Measurements from ENCODE around the gene HAPLN3. TPM values are rescaled to one million over a fixed set of nuclear protein-coding genes. Genes with fewer than 3 reads are reported as not detected.

HAPLN3 gene
- total RNA-seq, 4 donors from 2014 or later: 4.5 to 7.0 (median 5.1) TPM

DNA sequence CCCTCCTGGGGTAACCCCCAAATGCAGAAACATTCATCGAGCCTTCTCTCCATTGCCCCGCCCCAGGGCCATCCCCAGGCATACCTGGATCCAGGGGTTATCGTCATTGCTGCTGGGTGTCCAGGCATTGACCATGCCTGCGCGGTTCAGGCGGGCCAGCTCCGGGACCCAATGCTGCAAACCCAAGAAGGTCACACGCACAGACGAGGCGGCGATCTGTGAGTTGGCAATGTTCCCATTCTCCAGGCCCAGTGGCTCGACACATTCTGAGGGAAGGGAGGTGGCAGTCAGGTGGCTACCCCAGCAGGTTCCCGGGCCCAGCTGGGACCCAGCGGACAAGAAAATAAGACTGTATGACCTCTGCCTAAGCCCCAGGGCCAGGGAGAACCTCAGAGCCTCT is 11.8 kb upstream of the HAPLN3 start:
- no peak for TF ChIP-seq CTCF (IDR thresholded peaks at IDR 0.05)
- TF ChIP-seq POLR2A (IDR thresholded peaks at IDR 0.05): no peak
- intact Hi-C loops (cut with DNase I; ENCODE audit: low total_unique reads): no loop called here
- WGBS, 2 donors: 84 to 87% methylated on average over 14 of the region's 14 CpGs
- DNase-seq (ENCODE audit: low spot score in 2 of 2): no peak
- no peak overlapping the region for H3K4me3 ChIP-seq (ENCODE audit: low read depth, poor library complexity, severe bottlenecking)

DNA sequence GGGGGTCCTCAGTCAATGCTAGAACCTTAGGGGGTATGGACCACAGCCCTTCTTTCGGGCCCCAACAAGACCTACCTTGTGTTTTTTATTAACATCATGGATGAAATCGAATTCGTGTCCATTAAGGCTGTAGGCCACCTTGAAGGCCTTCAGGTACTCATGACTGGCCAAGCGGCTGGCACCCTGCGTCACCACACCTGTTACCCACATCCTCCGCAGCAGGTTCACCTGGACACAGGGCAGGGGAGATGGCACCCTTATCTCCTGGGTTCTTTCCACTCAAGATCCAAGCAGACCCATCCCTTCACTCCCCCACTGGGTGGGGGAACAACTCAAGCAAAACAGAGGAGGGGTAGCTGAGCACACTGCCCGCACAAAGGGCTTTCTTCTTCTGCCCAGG is 11.2 kb upstream of the HAPLN3 start:
- H3K4me3 ChIP-seq (ENCODE audit: low read depth, poor library complexity, severe bottlenecking): no peak overlapping the region
- intact Hi-C loops (cut with DNase I; ENCODE audit: low total_unique reads): no loop called here
- no peak for TF ChIP-seq POLR2A (IDR thresholded peaks at IDR 0.05)
- TF ChIP-seq CTCF (IDR thresholded peaks at IDR 0.05): no peak
- no peak for DNase-seq (ENCODE audit: low spot score in 2 of 2)
- WGBS, 2 donors: 98 to 99% methylated on average over 7 of the region's 7 CpGs

- no peak overlapping the region for H3K4me3 ChIP-seq (ENCODE audit: low read depth, poor library complexity, severe bottlenecking)
- no peak for DNase-seq (ENCODE audit: low spot score in 2 of 2)
- intact Hi-C loops (cut with DNase I; ENCODE audit: low total_unique reads): no loop called here
- WGBS, 2 donors: 100% methylated on average over 1 of the region's 1 CpG
- TF ChIP-seq POLR2A (IDR thresholded peaks at IDR 0.05) (no peak), CTCF (IDR thresholded peaks at IDR 0.05) (no peak)
These were observed 10.8 kb upstream of the HAPLN3 start for GRCh38 chr15:88906130-88906529.

- 86 to 89% methylated on average over 11 of the region's 11 CpGs for WGBS, 2 donors
- TF ChIP-seq CTCF (IDR thresholded peaks at IDR 0.05) (no peak), POLR2A (IDR thresholded peaks at IDR 0.05) (no peak)
- no peak for DNase-seq (ENCODE audit: low spot score in 2 of 2)
- intact Hi-C loops (cut with DNase I; ENCODE audit: low total_unique reads): no loop called here
- no peak overlapping the region for H3K4me3 ChIP-seq (ENCODE audit: low read depth, poor library complexity, severe bottlenecking)
These were observed 10.2 kb upstream of the HAPLN3 start for GRCh38 chr15:88905576-88905975.

DNA sequence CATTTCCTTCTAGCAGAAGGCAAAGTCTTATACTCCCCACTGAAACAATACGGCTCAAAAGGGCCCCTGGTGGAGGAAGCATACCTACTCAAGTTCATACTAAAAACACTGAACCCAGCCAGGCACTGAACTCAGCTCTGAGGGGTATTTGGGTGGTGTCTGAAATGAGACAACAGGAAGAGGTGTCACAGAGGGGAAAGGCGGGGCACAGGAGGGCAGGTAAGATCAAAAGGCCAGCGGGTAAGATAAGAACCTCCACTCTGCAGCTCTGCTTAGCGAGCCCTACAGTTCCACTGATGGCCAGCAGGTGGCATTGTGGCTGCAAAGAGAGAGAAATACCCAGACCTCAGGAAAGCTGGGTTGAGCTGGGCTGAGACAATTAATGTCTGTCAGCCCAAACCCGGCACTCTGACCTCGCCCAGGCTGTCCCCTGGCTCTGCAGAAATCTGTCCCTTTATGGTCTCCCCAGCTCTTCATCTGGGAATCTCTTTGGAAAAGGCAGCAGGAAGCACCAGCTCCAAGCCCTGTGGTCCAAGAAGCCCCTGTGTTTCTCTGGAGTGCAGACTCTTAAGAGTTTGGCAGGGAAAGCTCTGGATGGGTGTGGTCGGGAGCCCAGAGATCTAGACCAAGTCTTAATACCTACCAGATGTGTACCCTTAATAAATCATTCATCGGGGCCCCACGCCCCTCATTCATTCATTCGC is 9.4 kb upstream of the HAPLN3 start:
- DNase-seq (ENCODE audit: low spot score in 2 of 2): peak; percentile 86 to 97
- WGBS, 2 donors: 7 to 13% methylated on average over 10 of the region's 10 CpGs
- no peak for TF ChIP-seq POLR2A (IDR thresholded peaks at IDR 0.05)
- TF ChIP-seq CTCF (IDR thresholded peaks at IDR 0.05): peak in 1 of 3 donors; percentile 95
- intact Hi-C loops (cut with DNase I; ENCODE audit: low total_unique reads): loop anchor here (5.0 kb wide), 1 partner anchor 273 kb away; no protein-coding TSS in a partner anchor
- H3K4me3 ChIP-seq (ENCODE audit: low read depth, poor library complexity, severe bottlenecking): no peak overlapping the region

GRCh38 chr15:88904257-88904623 is 8.9 kb upstream of the HAPLN3 start:
- WGBS, 2 donors: 58 to 70% methylated on average over 2 of the region's 2 CpGs
- TF ChIP-seq CTCF (IDR thresholded peaks at IDR 0.05): no peak
- intact Hi-C loops (cut with DNase I; ENCODE audit: low total_unique reads): loop anchor here (5.0 kb wide), 1 partner anchor 273 kb away; no protein-coding TSS in a partner anchor

More at GRCh38 chr15:88904257-88904623, 8.9 kb upstream of the HAPLN3 start:
- no peak for DNase-seq (ENCODE audit: low spot score in 2 of 2)
- H3K4me3 ChIP-seq (ENCODE audit: low read depth, poor library complexity, severe bottlenecking): no peak overlapping the region
